IMR-90 (cell line): ENCODE data around the gene RAB14.

Experiments
- BHLHE40 ChIP-seq: fragments of 150-350 bp; IDR thresholded peaks from 2 replicates; pipeline ENCODE4 v1.6.1; 2016; ENCODE audit warnings: mild to moderate bottlenecking, low read depth, low read length
- CHD1 ChIP-seq: IDR thresholded peaks from 2 replicates; pipeline ENCODE4 v1.6.1; 2012; ENCODE audit warnings: low read depth, low read length, improper control_type of control experiment
- MXI1 ChIP-seq: IDR thresholded peaks from 2 replicates; pipeline ENCODE4 v1.6.1; 2012; ENCODE audit warnings: low read depth, mild to moderate bottlenecking, low read length, moderate library complexity, borderline replicate concordance
- NFE2L2 ChIP-seq: fragments of 150-350 bp; IDR thresholded peaks from 2 replicates; pipeline ENCODE4 v1.6.1; 2016; ENCODE audit warnings: low read depth, mild to moderate bottlenecking, low read length
- POLR2A ChIP-seq: IDR thresholded peaks from 2 replicates; pipeline ENCODE4 v1.6.1; 2012; ENCODE audit warnings: mild to moderate bottlenecking, low read depth, low read length
- RAD21 ChIP-seq: IDR thresholded peaks from 2 replicates; pipeline ENCODE4 v1.6.1; 2012; ENCODE audit warnings: low read length, improper control_type of control experiment
- RFX5 ChIP-seq: IDR thresholded peaks from 2 replicates; pipeline ENCODE4 v1.8.0; 2012; ENCODE audit warnings: low read depth, mild to moderate bottlenecking, low read length, moderate library complexity
- TF ChIP-seq, protein P1 (sequence below): conservative IDR thresholded peaks from 2 replicates; pipeline ENCODE4 v1.5.1; 2012; ENCODE audit warnings: mild to moderate bottlenecking, low read depth, low read length, improper control_type of control experiment
- TF ChIP-seq, protein P2 (sequence below): fragments of 150-350 bp; IDR thresholded peaks from 2 replicates; pipeline ENCODE4 v1.6.1; 2017; ENCODE audit warnings: mild to moderate bottlenecking, antibody characterized with exemption, low read length, low read depth

DNA sequence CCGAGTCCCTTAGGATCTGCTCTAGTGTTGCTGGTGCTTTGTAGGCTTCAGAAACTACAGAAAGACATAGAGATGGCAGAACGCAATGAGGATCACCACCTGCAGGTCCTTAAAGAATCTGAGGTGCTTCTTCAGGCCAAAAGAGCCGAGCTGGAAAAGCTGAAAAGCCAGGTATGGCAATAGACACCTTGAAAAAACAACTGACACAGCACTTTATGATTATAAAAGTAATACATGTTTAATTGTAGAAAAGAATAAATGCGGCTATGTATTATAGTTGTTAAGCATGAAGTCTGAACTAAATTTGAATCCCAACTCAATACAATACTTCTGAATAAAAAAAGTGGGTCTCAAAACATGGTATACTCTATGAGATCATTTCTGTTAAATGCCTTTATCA, 43.7 kb downstream of the RAB14 start:
- TF ChIP-seq, protein P1, sequence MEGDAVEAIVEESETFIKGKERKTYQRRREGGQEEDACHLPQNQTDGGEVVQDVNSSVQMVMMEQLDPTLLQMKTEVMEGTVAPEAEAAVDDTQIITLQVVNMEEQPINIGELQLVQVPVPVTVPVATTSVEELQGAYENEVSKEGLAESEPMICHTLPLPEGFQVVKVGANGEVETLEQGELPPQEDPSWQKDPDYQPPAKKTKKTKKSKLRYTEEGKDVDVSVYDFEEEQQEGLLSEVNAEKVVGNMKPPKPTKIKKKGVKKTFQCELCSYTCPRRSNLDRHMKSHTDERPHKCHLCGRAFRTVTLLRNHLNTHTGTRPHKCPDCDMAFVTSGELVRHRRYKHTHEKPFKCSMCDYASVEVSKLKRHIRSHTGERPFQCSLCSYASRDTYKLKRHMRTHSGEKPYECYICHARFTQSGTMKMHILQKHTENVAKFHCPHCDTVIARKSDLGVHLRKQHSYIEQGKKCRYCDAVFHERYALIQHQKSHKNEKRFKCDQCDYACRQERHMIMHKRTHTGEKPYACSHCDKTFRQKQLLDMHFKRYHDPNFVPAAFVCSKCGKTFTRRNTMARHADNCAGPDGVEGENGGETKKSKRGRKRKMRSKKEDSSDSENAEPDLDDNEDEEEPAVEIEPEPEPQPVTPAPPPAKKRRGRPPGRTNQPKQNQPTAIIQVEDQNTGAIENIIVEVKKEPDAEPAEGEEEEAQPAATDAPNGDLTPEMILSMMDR: no peak
- TF ChIP-seq BHLHE40 (no peak), RAD21 (no peak), POLR2A (no peak), RFX5 (no peak), MXI1 (no peak), NFE2L2 (no peak), CHD1 (no peak)
- TF ChIP-seq, protein P2, sequence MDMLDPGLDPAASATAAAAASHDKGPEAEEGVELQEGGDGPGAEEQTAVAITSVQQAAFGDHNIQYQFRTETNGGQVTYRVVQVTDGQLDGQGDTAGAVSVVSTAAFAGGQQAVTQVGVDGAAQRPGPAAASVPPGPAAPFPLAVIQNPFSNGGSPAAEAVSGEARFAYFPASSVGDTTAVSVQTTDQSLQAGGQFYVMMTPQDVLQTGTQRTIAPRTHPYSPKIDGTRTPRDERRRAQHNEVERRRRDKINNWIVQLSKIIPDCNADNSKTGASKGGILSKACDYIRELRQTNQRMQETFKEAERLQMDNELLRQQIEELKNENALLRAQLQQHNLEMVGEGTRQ: no peak
